SK-N-SH (cell line): ENCODE data around the gene BMPR1A.

Source experiments
- EP300 ChIP-seq, 2 experiments: IDR thresholded peaks; 2 replicates each; pipeline versions ENCODE4 v1.4.0 to v1.6.1; 2012; ENCODE audit warnings: borderline replicate concordance in 1 of 2, low read depth in 1 of 2, low read length in 1 of 2
- EZH2phosphoT487 ChIP-seq: fragments of 200-600 bp; sonication (generic); IDR thresholded peaks from 2 replicates; pipeline ENCODE4 v1.6.1; 2017; ENCODE audit warnings: low read depth, mixed run types, mild to moderate bottlenecking, antibody characterized with exemption, moderate library complexity, borderline replicate concordance
- FOXJ3 ChIP-seq: sonication (generic); formaldehyde crosslinking; IDR thresholded peaks from 2 replicates; pipeline ENCODE4 v1.5.1; 2020; ENCODE audit warnings: mild to moderate bottlenecking, missing genetic modification reagents
- GATA2 ChIP-seq: sonication (generic); formaldehyde crosslinking; IDR thresholded peaks from 2 replicates; pipeline ENCODE4 v1.5.0; 2020; ENCODE audit warnings: mild to moderate bottlenecking, missing genetic modification reagents
- POLR2AphosphoS5 ChIP-seq: IDR thresholded peaks from 2 replicates; pipeline ENCODE4 v1.6.1; 2012; ENCODE audit warnings: low read depth, low read length
- RAD21 ChIP-seq: IDR thresholded peaks from 2 replicates; pipeline ENCODE4 v1.6.1; 2012; ENCODE audit warnings: mild to moderate bottlenecking, low read length
- RCOR1 ChIP-seq: fragments of 150-350 bp; IDR thresholded peaks from 2 replicates; pipeline ENCODE4 v1.6.1; 2017; ENCODE audit warnings: antibody characterized with exemption, low read length
- SMC3 ChIP-seq: IDR thresholded peaks from 2 replicates; pipeline ENCODE4 v1.6.1; 2012; ENCODE audit warnings: low read depth, low read length, improper control_type of control experiment
- YY1 ChIP-seq: IDR thresholded peaks from 2 replicates; pipeline ENCODE4 v1.4.0; 2012; ENCODE audit warnings: low read depth, mild to moderate bottlenecking
- TF ChIP-seq, protein P1 (sequence below): fragments of 200-600 bp; sonication (generic); IDR thresholded peaks from 2 replicates; pipeline ENCODE4 v1.6.1; 2017; ENCODE audit warnings: antibody characterized with exemption, mild to moderate bottlenecking, moderate library complexity
- TF ChIP-seq, protein P2 (sequence below): IDR thresholded peaks from 2 replicates; pipeline ENCODE4 v1.6.1; 2012; ENCODE audit warnings: mild to moderate bottlenecking, low read depth, low read length, moderate library complexity
- TF ChIP-seq, protein P3 (sequence below): IDR thresholded peaks from 2 replicates; pipeline ENCODE4 v1.4.0; 2012; ENCODE audit warnings: low read depth, borderline replicate concordance
- TF ChIP-seq, protein P4 (sequence below): IDR thresholded peaks from 2 replicates; pipeline ENCODE4 v1.4.0; 2012; ENCODE audit warnings: low read depth

- TF ChIP-seq EZH2phosphoT487 (no peak), RAD21 (no peak), EP300 (IDR thresholded peaks at IDR 0.05; ENCODE audit: borderline replicate concordance in 1 of 2, low read depth in 1 of 2, low read length in 1 of 2) (no peak), SMC3 (no peak), RCOR1 (no peak), FOXJ3 (CRISPR knock-in tag) (no peak), YY1 (no peak), POLR2AphosphoS5 (no peak), GATA2 (CRISPR knock-in tag) (no peak)
- TF ChIP-seq, protein P1, sequence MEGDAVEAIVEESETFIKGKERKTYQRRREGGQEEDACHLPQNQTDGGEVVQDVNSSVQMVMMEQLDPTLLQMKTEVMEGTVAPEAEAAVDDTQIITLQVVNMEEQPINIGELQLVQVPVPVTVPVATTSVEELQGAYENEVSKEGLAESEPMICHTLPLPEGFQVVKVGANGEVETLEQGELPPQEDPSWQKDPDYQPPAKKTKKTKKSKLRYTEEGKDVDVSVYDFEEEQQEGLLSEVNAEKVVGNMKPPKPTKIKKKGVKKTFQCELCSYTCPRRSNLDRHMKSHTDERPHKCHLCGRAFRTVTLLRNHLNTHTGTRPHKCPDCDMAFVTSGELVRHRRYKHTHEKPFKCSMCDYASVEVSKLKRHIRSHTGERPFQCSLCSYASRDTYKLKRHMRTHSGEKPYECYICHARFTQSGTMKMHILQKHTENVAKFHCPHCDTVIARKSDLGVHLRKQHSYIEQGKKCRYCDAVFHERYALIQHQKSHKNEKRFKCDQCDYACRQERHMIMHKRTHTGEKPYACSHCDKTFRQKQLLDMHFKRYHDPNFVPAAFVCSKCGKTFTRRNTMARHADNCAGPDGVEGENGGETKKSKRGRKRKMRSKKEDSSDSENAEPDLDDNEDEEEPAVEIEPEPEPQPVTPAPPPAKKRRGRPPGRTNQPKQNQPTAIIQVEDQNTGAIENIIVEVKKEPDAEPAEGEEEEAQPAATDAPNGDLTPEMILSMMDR: no peak
- TF ChIP-seq, protein P2, sequence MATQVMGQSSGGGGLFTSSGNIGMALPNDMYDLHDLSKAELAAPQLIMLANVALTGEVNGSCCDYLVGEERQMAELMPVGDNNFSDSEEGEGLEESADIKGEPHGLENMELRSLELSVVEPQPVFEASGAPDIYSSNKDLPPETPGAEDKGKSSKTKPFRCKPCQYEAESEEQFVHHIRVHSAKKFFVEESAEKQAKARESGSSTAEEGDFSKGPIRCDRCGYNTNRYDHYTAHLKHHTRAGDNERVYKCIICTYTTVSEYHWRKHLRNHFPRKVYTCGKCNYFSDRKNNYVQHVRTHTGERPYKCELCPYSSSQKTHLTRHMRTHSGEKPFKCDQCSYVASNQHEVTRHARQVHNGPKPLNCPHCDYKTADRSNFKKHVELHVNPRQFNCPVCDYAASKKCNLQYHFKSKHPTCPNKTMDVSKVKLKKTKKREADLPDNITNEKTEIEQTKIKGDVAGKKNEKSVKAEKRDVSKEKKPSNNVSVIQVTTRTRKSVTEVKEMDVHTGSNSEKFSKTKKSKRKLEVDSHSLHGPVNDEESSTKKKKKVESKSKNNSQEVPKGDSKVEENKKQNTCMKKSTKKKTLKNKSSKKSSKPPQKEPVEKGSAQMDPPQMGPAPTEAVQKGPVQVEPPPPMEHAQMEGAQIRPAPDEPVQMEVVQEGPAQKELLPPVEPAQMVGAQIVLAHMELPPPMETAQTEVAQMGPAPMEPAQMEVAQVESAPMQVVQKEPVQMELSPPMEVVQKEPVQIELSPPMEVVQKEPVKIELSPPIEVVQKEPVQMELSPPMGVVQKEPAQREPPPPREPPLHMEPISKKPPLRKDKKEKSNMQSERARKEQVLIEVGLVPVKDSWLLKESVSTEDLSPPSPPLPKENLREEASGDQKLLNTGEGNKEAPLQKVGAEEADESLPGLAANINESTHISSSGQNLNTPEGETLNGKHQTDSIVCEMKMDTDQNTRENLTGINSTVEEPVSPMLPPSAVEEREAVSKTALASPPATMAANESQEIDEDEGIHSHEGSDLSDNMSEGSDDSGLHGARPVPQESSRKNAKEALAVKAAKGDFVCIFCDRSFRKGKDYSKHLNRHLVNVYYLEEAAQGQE: no peak
- TF ChIP-seq, protein P3, sequence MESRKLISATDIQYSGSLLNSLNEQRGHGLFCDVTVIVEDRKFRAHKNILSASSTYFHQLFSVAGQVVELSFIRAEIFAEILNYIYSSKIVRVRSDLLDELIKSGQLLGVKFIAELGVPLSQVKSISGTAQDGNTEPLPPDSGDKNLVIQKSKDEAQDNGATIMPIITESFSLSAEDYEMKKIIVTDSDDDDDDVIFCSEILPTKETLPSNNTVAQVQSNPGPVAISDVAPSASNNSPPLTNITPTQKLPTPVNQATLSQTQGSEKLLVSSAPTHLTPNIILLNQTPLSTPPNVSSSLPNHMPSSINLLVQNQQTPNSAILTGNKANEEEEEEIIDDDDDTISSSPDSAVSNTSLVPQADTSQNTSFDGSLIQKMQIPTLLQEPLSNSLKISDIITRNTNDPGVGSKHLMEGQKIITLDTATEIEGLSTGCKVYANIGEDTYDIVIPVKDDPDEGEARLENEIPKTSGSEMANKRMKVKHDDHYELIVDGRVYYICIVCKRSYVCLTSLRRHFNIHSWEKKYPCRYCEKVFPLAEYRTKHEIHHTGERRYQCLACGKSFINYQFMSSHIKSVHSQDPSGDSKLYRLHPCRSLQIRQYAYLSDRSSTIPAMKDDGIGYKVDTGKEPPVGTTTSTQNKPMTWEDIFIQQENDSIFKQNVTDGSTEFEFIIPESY: no peak
- TF ChIP-seq, protein P4, sequence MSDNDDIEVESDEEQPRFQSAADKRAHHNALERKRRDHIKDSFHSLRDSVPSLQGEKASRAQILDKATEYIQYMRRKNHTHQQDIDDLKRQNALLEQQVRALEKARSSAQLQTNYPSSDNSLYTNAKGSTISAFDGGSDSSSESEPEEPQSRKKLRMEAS: no peak
Measured at GRCh38 chr10:86798025-86798424, 41.6 kb downstream of the BMPR1A start.
